WERI-Rb-1 (cell line): ENCODE results near the gene IDH2.
"Not testable (repeated sequence)": the region's sequence is repeated elsewhere in the genome, so short reads cannot be mapped to it uniquely, and the experiment has no call there.

ENCODE experiments used
- DNase-seq: peaks from one replicate; pipeline ENCODE4 v3.0.0-alpha.2; 2020
- H3K27ac ChIP-seq: fragments of 250-450 bp; sonication (Bioruptor Pico); 2 replicates; pipeline ENCODE4 v1.5.1; 2020; ENCODE audit warnings: mild to moderate bottlenecking, moderate library complexity
- H3K27me3 ChIP-seq: fragments of 250-450 bp; sonication (Bioruptor Pico); 2 replicates; pipeline ENCODE4 v1.5.1; 2021; ENCODE audit warnings: mild to moderate bottlenecking, low read depth, moderate library complexity; ENCODE audit not compliant: insufficient read depth, severe bottlenecking
- H3K36me3 ChIP-seq: fragments of 250-450 bp; sonication (Bioruptor Pico); 2 replicates; pipeline ENCODE4 v1.5.1; 2020; ENCODE audit warnings: mild to moderate bottlenecking, moderate library complexity
- H3K4me3 ChIP-seq: 2 replicates; pipeline ENCODE4 v1.5.1; 2011; ENCODE audit warnings: low read depth, mild to moderate bottlenecking, control low read depth, low read length
- H3K9me3 ChIP-seq: fragments of 250-450 bp; sonication (Bioruptor Pico); 2 replicates; pipeline ENCODE4 v1.5.1; 2021; ENCODE audit warnings: mild to moderate bottlenecking, moderate library complexity; ENCODE audit not compliant: severe bottlenecking
- TF ChIP-seq, protein P1 (sequence below): IDR thresholded peaks from 2 replicates; pipeline ENCODE4 v1.5.1; 2011; ENCODE audit warnings: low read depth, mild to moderate bottlenecking, control low read depth, inconsistent platforms, low read length

IDH2 gene

DNA sequence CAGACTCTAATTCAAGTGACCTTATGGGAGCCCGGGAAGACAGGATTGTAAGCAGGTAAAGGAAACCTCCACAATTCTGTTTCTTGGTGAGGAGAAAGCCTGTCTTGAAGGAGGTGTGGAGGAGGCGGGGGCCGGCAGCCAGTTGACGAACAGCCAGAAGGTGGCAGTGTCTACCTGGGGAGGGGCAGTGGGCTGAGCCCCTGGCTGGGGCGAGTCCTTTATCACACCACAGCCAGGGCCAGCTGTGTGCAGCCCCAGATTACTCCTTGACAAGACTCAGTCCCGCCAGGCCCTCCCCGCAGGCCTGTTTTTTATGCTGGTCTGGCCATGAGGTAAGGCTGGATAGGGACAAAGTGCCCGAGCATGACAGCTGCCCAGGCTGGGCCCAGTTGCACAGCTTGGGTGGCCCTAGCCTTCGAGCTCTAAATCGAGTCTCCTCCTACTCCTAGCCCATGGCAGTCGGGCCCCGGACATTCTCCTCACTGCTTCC is 40.9 kb upstream of the IDH2 start:
- Histone ChIP-seq H3K9me3 (no peaks in the 10 kb centered on the region), H3K36me3 (no peaks in the 10 kb centered on the region), H3K27ac (peak overlapping the region; percentile 60), H3K27me3 (no peaks in the 10 kb centered on the region), H3K4me3 (no peak overlapping the region)
- TF ChIP-seq, protein P1, sequence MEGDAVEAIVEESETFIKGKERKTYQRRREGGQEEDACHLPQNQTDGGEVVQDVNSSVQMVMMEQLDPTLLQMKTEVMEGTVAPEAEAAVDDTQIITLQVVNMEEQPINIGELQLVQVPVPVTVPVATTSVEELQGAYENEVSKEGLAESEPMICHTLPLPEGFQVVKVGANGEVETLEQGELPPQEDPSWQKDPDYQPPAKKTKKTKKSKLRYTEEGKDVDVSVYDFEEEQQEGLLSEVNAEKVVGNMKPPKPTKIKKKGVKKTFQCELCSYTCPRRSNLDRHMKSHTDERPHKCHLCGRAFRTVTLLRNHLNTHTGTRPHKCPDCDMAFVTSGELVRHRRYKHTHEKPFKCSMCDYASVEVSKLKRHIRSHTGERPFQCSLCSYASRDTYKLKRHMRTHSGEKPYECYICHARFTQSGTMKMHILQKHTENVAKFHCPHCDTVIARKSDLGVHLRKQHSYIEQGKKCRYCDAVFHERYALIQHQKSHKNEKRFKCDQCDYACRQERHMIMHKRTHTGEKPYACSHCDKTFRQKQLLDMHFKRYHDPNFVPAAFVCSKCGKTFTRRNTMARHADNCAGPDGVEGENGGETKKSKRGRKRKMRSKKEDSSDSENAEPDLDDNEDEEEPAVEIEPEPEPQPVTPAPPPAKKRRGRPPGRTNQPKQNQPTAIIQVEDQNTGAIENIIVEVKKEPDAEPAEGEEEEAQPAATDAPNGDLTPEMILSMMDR, result peak; percentile 94
- DNase-seq, result peak; percentile 95

DNA sequence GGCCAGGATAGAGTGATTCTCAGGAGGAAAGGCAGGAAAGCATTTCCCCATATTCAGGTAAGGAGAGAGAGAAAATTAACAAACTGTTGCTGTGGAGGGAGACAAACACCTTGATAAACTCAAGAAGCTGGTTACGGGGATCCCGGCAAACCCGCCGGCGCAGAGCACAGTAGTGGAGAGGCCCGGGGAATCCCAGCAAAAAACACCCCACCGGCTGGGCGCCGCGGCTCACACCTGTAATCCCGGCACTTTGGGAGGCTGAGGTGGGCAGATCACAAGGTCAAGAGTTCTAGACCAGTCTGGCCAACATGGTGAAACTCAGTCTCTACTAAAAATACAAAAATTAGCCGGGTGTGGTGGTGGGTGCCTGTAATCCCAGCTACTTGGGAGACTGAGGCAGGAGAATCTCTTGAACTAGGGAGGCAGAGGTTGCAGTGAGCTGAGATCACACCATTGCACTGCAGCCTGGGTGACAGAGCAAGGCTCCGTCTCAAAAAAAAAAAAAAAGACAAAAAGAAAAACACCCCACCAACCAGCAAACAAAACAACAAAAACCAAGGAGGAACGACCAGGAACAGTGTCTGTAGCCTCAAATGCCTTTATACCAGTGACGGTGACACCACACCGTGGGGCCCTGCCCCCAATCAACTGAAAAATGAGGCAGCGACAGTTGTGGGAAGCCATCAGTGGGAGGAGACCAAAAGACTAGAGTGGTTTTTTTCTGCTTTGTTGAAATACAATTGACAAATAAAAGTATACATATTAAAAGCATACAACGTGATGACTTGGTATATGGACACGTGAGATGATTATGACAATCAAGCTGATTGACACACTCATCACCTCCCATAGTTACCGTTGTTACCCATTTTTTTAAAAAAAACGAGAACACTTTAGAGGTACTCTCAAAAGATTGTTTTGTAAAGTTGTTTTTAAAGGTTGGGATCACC is 40.2 kb upstream of the IDH2 start:
- Histone ChIP-seq H3K27me3 (no peaks in the 10 kb centered on the region), H3K4me3 (no peak overlapping the region), H3K27ac (peak overlapping the region; percentile 37), H3K36me3 (no peaks in the 10 kb centered on the region), H3K9me3 (no peaks in the 10 kb centered on the region)
- TF ChIP-seq, protein P1, result no peak
- DNase-seq, result no peak

- Histone ChIP-seq H3K4me3 (no peak overlapping the region), H3K9me3 (no peaks in the 10 kb centered on the region), H3K27ac (peak overlapping the region; percentile 37), H3K27me3 (no peaks in the 10 kb centered on the region), H3K36me3 (no peaks in the 10 kb centered on the region)
- peak; percentile 55 for DNase-seq
- TF ChIP-seq, protein P1, result no peak
Observed at GRCh38 chr15:90141646-90142045, 39.4 kb upstream of the IDH2 start.

GRCh38 chr15:90139549-90139948 is 37.3 kb upstream of the IDH2 start:
- not testable (repeated sequence) for DNase-seq, H3K27ac ChIP-seq

GRCh38 chr15:90138071-90138833 is 36.0 kb upstream of the IDH2 start:
- TF ChIP-seq, protein P1, result no peak
- no peaks in the 10 kb centered on the region for H3K9me3 ChIP-seq
- H3K27me3 ChIP-seq, result no peaks in the 10 kb centered on the region
- H3K4me3 ChIP-seq, result no peak overlapping the region
- H3K27ac ChIP-seq, result no peak overlapping the region
- no peaks in the 10 kb centered on the region for H3K36me3 ChIP-seq
- no peak for DNase-seq

More at GRCh38 chr15:90139549-90139948, 37.3 kb upstream of the IDH2 start:
- H3K4me3 ChIP-seq, H3K27me3 ChIP-seq, H3K9me3 ChIP-seq, H3K36me3 ChIP-seq: not testable (repeated sequence)

- no peaks in the 10 kb centered on the region for H3K9me3 ChIP-seq
- H3K36me3 ChIP-seq, result no peaks in the 10 kb centered on the region
- TF ChIP-seq, protein P1, result no peak
- no peak for DNase-seq
- H3K27me3 ChIP-seq, result no peaks in the 10 kb centered on the region
- H3K27ac ChIP-seq, result no peak overlapping the region
- no peak overlapping the region for H3K4me3 ChIP-seq
Observed at GRCh38 chr15:90132437-90132836, 30.2 kb upstream of the IDH2 start.
